ENCODE results near the gene DMXL1.
"Not testable (repeated sequence)": the region's sequence is repeated elsewhere in the genome, so short reads cannot be mapped to it uniquely, and the experiment has no call there.

The DMXL1 gene

DNA sequence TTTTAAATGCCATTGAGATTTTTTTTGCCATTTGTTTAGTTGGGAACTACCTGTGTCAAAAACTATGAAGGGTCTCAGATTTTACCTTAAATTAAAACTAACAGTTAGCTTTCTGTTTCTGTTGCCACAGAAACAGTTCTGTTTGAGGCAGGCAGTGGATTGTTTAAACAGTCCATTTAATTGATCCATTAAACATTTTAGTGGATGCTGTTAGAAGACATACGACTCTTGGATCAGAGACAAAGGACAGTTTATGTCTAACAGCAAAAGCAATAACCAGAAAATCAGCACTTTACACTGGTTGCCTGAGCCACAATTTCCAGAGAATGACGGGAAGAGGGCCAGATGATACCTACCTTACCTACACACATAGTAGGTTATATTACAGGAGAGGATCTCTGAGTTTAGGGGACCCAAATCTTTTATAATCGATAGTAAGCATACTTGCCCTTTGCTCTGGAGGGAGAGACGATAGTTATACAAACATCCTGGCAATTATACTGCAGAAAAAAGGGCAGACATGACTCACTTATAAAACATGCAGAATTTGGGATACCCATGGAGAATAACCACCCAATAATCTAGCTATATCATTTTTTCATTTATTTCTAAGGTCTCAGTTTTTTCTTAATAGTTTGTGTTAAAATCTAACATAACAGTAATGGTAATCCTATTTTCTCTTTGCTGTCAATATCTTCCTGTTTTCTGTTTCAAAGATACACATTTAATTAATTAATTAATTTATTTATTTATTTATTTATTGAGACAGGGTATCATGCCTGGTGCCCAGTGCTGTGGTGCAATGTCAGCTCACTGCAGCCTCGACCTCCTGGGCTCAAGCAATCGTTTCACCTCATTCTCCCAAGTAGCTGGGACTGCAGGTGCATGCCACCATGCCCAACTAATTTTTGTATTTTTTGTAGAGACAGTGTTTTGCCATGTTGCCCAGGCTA lies 148.2 kb downstream of the DMXL1 start:
- DNase-seq: no peak

DNA sequence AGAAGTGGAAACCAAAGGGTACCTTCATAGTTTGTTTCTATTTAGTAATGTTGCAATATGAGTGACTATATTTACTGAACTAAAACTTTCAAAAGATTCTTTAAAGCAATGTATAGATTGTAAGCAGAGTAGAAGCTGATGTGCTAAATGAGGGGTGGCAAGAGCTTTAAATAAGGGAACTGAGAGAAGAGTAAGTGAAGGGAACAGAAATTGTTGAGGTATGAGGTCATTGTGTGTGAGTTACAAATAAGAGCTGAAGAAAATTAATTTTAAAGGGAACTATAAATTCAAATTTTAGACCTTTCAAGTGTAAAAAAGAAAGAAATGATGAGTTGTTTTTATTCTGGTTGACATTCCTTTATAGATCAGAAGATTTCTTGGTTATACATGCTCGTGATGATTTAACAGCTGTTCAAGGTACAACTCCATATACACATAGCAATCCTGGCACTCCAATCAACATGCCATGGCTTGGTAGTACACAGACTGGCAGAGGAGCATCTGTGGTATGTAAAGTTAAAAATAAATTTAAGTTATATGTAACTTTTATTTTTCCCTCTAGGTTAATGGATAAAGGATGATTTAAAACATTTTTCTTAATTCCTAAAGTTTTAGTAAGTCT lies 149.8 kb downstream of the DMXL1 start:
- DNase-seq: no peak

DNA sequence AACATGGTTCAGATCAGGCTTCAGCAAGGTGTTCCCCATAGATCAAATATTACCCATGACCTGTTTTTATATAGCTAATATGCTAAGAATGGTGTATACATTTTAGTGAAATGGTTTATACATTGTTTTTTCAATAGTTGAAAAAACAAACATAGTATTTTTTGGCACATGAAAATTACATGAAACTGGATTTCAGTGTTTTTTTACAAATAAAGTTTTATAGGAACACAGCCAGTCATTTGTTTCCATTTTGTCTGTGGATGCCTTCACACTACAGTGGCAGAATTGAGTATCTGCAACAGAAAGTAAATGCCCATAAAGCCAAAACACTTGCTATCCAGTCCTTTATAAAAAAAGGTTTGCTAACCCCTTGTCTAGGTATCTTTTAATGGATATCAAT lies 150.4 kb downstream of the DMXL1 start:
- no peak for DNase-seq

DNA sequence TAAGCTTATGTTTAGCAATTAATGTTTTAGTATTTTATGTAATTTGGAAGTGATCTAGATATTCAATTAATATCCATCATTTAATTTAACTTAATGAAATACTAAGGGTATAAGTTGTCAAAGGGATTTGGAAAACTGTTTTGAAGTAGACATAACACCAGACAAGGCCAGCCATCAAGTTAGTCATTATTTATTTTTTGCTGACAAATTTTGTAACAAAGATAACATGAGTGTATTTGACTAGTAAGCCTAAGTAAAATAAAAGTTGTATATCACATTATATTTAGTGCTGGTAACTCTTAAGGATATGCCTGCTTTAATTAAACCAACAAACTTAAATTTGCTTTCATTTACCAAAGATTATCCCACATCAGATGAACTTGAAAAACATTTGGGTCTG lies 159.1 kb downstream of the DMXL1 start:
- no peak for DNase-seq

DNA sequence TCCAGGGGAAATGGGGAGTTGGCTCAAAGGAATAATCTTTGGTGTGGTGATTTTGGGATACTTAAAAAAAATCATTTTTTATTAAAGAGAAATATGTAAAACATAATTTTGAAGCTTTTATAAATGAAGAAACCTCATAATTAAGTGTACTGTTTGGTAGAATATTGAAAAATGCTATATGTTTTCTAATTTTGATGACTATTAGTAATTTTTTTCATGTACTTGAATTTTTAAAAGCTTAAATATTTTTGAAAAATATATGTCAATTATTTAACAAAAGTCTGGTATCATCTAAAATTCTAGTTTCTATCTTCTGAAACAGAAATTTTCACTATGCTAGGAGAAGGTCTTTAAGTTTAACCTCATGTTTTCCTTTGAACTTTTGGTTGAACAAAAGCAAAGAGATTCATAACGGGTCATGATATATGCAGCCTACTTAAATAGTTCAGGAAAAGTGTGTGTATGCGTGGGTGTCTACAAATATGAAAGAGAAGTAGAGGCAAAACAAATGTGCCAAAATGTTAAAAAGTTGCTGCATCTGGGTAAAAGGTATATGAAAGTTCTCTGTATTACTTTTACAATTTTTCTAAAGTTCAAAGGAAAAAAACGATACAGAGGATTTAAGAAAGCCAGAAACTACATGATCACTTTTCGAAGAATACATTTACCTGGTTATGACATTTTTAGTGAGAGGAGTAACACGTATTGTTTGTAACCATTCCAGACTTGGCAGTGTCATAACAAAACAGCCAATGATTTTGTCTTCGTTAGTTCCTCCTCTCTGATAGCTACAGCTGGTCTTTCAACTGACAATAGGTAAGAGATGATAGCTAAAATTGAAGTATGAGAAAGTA lies 167.6 kb downstream of the DMXL1 start:
- DNase-seq: no peak

DNA sequence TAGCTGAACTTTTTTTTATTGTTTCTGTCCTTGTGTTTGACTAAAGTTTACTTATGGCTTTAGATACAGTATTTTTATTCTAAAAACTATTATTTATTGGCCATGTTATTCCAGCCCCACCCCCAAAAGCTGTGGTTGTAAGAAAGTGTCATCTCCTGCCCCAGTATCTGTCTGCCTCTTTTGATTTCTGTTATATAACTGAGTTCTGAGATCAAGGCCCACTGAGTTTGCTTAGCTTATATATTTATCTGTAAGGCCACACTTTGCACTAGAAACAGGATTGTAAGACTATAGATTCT lies 168.2 kb downstream of the DMXL1 start:
- no peak for DNase-seq

DNA sequence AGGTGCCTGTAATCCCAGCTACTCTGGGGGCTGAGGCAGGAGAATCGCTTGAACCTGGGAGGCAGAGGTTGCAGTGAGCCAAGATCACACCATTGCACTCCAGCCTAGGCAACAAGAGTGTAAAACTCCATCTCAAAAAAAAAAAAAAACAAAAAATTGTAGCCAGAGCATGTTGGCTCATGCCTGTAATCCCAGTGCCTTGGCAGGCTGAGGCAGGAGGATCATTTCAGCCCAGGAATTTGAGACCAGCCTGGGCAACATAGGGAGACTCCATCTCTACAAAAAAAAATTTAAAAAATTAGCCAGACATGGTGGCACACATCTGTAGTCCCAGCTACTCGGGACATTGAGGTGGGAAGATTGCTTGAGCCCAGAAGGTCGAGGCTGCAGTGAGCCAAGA lies 168.9 kb downstream of the DMXL1 start:
- not testable (repeated sequence) for DNase-seq

DNA sequence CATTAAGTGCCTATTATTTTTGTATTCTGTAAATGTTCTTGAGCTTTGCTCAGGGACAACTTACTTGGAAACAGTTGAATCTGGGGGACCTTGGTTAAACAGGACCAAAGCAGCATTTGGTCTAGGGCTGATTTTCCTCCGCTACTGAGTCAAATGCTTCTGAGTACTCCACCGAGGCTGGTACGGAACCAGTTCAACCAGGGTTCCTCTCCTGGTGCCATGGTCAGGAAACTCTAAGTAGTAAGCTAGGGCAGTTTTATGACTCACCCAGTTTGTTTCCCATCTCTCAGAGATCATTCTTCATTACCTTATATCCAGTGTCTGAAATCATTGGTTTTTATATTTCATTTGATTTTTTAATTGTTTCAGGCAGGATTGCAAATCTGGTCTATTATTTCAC lies 173.0 kb downstream of the DMXL1 start:
- DNase-seq: no peak

DNA sequence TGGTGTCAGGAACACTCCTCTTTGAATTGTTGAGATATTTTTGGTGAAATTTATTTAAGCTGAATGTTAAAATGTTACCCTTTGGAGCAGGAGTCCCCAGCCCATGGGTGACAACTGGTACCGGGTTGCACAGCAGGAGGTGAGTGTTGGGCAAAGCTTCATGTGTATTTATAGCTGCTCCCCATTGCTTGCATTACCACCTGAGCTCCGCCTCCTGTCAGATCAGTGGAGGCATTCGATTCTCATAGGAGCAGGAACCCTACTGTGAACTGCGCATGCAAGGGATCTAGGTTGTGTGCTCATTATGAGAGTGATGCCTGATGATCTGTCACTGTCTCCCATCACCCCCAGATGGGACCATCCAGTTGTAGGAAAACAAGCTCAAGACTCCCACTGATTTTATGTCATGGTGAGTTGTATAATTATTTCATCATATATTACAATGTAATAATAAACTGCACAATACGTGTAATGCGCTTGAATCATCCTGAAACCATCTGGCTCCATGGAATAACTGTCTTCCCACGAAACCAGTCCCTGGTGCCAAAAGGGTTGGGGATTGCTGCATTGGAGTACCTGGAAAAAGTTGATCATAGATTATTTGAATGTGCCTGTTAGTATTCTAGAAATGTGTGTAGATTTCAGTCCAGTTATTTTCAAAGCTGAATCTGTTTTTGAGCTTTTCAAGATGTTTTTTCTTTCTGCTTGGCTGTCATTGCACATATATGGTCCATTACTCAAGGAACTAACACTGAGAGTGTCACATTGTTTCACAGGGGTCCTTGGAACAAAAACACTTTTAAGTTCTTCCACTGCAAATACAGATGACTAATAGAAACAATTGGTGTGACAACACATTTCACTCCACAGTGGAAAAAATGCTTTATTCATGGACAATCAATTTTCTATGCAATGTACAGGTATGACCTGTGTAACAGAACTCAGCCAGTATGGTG lies 180.3 kb downstream of the DMXL1 start:
- no peak for DNase-seq

DNA sequence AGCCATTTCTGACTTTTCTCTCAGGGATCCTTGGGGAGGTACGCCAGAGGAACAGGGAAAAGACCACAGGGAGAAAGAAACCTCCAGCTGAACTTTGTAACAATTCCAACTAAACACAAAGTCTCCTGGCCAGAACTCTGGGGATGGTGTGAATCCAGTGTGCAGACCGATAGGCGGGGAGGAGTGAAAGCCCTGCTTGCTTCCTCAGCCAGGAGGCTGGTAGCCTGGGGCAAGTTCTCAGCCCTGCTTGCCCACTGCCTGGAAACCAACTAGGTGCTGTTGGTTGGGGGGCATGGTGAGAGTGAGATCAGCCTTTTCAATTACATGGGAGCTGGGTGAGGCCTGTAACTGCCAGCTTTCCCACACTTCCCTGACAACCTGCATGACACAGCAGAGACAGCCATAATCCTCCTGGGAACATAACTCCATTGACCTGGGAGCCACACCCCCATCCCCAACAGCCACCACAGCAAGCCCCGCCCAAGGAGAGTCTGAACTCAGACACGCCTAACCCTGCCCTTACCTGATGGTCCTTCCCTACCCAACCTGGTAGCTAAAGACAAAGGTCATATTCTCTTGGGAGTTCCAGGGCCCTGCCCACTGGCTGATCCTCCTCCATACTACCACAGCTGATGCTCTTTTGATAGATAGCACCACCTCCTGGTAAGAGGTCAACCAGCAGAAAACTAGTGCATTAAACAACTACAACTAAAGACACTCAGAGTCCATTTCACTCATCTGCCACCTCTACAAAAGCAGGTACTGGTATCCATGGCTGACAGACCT lies 184.9 kb downstream of the DMXL1 start:
- DNase-seq: no peak

DNA sequence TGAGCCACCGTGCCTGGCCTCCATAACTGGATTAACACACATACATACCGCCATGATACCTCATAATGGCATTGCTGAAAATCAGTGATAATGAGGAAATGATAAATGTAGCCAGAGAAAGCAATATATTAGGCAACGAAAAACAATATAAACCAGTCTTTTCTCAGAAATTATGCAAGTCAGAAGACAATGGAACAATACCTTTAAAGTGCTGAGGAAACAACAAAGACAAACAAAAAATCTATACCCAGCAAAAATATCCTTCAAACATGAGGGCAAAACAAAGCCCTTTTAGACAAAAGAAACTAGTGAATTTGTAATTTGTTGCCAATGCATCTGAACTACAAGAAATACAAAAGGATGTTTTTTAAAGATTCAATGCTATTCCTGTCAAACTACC lies 186.7 kb downstream of the DMXL1 start:
- no peak for DNase-seq

DNA sequence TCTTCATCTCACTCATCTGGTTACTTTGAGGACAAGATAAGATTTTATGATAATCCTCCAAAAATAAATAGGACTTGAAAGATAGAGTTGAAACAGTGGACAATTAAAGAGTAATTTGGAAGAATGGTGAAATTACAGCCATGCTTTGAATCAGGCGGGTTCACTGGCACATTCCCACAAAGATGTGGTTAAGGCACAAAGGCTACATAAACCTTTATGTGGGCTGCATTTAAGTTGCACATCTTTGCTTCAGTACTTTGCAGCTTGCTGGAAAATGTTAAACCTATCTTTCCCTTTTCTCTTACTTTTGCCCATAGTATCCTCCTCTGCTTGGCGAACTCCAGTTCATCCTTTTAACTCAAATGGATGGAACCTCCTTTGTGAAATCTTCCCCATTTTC lies 192.8 kb downstream of the DMXL1 start:
- no peak for DNase-seq

DNA sequence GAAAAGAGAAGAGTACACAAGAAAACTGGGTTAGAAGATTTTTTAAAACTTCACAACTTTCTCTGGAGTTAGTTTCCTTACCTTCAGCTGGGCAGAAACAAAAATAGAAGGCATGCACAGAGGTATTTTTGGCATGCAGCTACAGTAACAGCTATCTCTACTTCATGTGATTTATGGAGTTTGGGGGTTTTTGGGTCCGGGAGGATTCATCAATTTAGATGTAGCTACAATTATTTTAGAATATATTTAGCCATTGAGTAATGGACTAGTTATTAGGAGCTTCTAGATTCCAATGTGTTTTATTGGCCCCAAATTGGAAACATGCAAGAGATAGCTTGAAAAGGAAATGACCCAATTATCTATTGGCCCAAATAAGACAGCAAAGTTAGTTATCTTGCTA lies 193.3 kb downstream of the DMXL1 start:
- DNase-seq: no peak

DNA sequence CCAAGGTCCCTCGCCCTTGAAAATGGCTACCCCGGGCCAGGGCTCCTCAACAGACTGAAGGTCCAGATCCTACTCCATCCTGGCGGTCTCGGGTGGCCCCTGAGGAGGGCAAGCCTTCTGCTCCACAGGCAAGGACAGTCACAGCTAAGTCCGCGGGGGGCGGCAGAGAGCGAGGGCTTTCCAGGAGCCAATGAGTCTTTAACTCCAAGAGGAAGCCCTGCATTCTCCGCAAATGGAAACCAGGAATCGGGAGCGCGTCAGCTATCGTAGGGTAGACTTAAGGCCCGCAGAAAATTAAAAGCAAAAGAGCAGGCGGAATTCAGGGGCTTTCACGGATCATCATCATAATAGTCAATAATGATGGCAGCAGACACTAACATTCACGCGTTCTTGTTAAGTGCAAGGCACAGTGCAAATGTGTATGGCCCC lies 197.1 kb downstream of the DMXL1 start:
- DNase-seq: peak; percentile 43

DNA sequence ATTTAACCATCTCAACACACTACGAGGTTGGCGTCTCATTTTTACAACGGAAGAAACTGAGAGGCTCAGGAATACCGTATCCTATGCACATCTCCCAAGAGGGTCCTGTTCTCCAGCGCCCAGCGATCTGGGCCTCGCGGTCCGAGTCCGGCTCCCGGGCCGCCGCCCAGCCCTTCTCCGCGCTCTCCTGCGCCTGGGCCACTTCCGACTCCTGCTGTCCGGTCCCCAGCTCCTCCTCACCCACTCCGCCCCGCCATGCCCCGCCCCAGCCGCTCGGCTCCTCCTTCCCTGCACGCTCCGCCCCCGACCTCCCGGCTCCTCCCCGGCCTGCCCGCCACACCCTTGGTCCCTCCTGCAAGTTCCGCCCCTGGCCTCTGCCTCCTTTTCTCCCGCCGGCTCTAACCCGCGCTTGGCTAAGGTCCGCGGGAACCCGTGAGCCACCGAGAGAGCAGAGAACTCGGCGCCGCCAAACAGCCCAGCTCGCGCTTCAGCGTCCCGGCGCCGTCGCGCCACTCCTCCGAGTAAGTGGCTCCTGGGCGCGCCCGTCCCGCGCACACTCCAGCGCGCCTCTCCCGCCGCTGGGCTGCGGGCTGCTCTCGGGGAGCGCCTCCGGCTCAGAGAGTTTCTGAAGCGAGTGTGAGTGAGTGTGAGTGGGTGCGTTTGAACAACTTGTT lies 197.6 kb downstream of the DMXL1 start:
- peak; percentile 90 for DNase-seq

DNA sequence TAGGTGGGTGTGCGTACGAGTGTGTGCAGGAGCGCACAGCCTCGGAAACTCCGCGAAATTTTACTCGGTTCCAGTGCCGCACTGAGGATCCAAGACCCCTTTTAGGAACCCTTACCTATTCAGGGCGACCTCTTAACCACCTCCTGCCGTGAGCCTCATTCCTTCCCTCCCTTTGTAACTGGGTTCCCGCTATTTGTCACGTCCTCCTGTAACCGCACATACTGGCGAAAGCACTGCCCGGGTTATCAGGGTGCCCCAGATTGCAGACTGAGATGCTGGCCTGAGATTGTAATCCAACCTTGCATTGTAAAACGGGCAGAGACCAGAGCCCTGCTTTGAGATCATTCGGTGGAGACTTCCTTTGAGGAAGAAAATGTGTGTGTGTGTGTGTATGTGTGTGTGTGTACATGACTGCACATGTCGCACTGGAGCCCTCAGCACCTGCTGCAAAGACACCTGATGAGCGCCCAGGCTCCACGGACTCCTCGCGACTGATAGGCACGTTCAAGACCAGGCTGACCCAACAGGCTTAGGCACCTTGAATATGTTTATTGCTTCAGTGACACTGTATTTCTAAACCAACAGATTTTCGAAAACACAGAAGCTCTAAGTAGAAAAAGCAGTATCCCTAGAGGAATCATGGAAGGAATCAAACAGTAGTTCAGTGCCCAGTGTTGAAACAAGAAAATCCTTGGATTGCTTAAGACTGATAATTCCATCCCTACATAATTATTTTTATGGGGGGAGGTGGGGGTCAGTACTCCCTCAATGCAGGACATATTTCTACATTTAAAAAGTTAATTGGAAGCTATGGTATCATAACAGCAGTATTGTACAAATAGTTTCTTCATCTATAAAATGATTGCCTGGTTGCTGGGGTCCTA lies 198.4 kb downstream of the DMXL1 start:
- DNase-seq: no peak

DNA sequence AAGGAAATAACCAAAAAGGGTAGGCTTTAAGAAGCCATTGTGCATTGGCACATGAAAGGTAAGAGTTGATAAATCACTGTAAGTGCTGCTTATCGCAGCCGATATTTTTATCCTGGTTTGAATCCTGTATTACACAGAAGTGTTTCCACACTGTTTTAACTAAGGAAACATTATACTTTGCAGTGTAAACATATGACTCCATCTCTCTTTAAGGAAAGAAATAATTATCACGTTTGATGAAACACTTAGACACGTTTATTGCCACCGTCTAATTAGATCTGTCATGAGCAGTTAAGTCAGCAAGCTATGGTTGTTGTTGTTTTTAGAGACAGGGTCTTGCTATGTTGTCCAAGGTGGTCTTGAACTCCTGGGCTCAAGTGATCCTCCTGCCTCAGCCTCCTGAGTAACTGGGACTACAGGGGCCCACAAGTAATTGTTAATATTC lies 199.3 kb downstream of the DMXL1 start:
- no peak for DNase-seq

DNA sequence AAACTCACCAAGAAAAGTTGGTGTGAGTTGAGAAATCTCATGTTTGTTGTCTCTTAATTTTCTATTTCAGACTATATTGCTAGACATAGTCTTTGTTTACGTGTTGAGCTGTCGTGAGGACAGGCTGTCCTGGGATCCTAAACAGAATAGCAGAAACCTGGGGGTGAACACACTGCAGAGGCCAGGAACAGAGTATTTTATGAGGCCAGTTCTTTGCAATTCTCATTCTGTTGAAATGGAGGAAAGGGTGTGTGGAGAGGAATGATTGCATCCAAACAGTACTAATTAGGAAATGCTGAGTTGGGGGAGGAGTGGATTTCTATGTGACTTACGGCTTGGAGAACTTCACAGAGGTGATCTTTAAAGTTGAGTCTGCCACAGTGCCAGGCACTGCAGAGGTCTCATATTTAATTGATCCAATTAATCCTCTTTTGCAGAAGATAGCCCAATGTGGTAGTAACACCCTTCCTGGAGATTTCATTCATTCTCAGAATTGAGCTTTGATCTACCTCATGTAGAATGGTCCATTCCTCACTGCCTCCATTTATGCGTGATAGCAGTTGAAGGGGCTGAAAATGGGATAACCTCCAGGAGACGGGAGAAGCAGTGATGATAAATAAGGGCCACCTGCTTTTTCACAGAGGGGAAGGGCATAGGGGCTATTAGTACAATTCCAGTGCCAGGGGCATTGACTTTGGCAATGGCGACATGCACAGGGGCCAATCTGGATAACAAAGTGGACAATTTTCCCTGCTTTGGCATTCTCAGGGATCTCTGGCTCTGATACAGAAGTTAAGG lies 200.3 kb downstream of the DMXL1 start:
- DNase-seq: no peak

Data from activated CD4-positive, alpha-beta T cell treated with anti-CD3 and anti-CD28 coated beads for 1 hour (primary cell).